Left ventricle myocardium inferior (tissue), 1 donor: Measurements from ENCODE around the gene BTRC. TPM values are rescaled to one million over a fixed set of nuclear protein-coding genes. Genes with fewer than 3 reads are reported as not detected.
"Not testable (repeated sequence)": the region's sequence is repeated elsewhere in the genome, so short reads cannot be mapped to it uniquely, and the experiment has no call there.

Experiments used
- DNase-seq: peaks from one replicate; pipeline ENCODE4 v3.0.0-alpha.2; 2020
- H3K27ac ChIP-seq: fragments of 200-600 bp; replicated peaks from 2 replicates; pipeline ENCODE4 v1.8.0; 2021
- H3K27me3 ChIP-seq: fragments of 200-600 bp; 2 replicates; pipeline ENCODE4 v1.8.0; 2021; ENCODE audit warnings: low read depth
- H3K36me3 ChIP-seq: fragments of 200-600 bp; 2 replicates; pipeline ENCODE4 v1.8.0; 2021
- H3K4me1 ChIP-seq: fragments of 200-600 bp; 2 replicates; pipeline ENCODE4 v1.8.0; 2021
- H3K4me3 ChIP-seq: fragments of 200-600 bp; 2 replicates; pipeline ENCODE4 v1.8.0; 2021; ENCODE audit warnings: mild to moderate bottlenecking, moderate library complexity
- H3K9me3 ChIP-seq: fragments of 200-600 bp; replicated peaks from 2 replicates; pipeline ENCODE4 v1.8.0; 2021
- CTCF ChIP-seq: fragments of 200-600 bp; IDR thresholded peaks from 2 replicates; pipeline ENCODE4 v1.8.0; 2021; ENCODE audit warnings: antibody characterized with exemption, mild to moderate bottlenecking, borderline replicate concordance
- intact Hi-C: fragments of 100-400 bp; cut with micrococcal nuclease; formaldehyde crosslinking; loops from one replicate; pipeline ENCODE4 v1.11.0; 2022
- total RNA-seq: library from RNA; stranded (reverse); fragmentation: NEBNext Ultra II Directional; extraction: Animal tissue kit (Norgen Biotek cat#: 25700); gene quantifications from one replicate; pipeline ENCODE4 v1.2.1, GENCODE V29; 2021
- donor health status: DM: no; HTN: yes; CAD: no; lungs with severe emphysema.

BTRC gene
- total RNA-seq, 1 donor from 2014 or later = 34.8 TPM

GRCh38 chr10:101363850-101364400, 10.0 kb downstream of the BTRC start:
- H3K4me3 ChIP-seq = no peak overlapping the region
- no peak for DNase-seq
- no peak for TF ChIP-seq CTCF
- peaks cover 50% of the 10 kb centered on the region for H3K4me1 ChIP-seq
- H3K27me3 ChIP-seq = no peaks in the 10 kb centered on the region
- peaks cover 6% of the 10 kb centered on the region for H3K36me3 ChIP-seq
- H3K9me3 ChIP-seq = no peaks in the 10 kb centered on the region
- H3K27ac ChIP-seq = peak overlapping the region; percentile 27
- intact Hi-C loops = no loop called here

- peak overlapping the region; percentile 27 for H3K27ac ChIP-seq
- TF ChIP-seq CTCF = no peak
- H3K36me3 ChIP-seq = peaks cover 11% of the 10 kb centered on the region
- H3K27me3 ChIP-seq = no peaks in the 10 kb centered on the region
- H3K4me1 ChIP-seq = peaks cover 45% of the 10 kb centered on the region
- no peak overlapping the region for H3K4me3 ChIP-seq
- intact Hi-C loops = no loop called here
- no peak for DNase-seq
- H3K9me3 ChIP-seq = no peaks in the 10 kb centered on the region
These were observed 10.8 kb downstream of the BTRC start for GRCh38 chr10:101364721-101365120.

- no peak for TF ChIP-seq CTCF
- H3K27me3 ChIP-seq = no peaks in the 10 kb centered on the region
- intact Hi-C loops = no loop called here
These were observed 13.8 kb downstream of the BTRC start for GRCh38 chr10:101367569-101368453.

GRCh38 chr10:101373063-101373462, 19.1 kb downstream of the BTRC start:
- H3K4me3 ChIP-seq = no peak overlapping the region
- no peaks in the 10 kb centered on the region for H3K9me3 ChIP-seq
- H3K27me3 ChIP-seq = no peaks in the 10 kb centered on the region
- H3K4me1 ChIP-seq = peaks cover 23% of the 10 kb centered on the region
- intact Hi-C loops = no loop called here
- H3K36me3 ChIP-seq = peaks cover 10% of the 10 kb centered on the region
- no peak for TF ChIP-seq CTCF
- no peak overlapping the region for H3K27ac ChIP-seq
- DNase-seq = no peak

More at GRCh38 chr10:101367569-101368453, 13.8 kb downstream of the BTRC start:
- no peak for DNase-seq
- Histone ChIP-seq H3K9me3 (no peaks in the 10 kb centered on the region), H3K4me1 (peaks cover 40% of the 10 kb centered on the region), H3K27ac (no peak overlapping the region), H3K4me3 (no peak overlapping the region), H3K36me3 (peaks cover 16% of the 10 kb centered on the region)

- H3K9me3 ChIP-seq, H3K27me3 ChIP-seq, H3K36me3 ChIP-seq, H3K4me3 ChIP-seq, DNase-seq, H3K27ac ChIP-seq, intact Hi-C loops: not testable (repeated sequence)
- H3K4me1 ChIP-seq = peaks cover 23% of the 10 kb centered on the region
These were observed 20.0 kb downstream of the BTRC start for GRCh38 chr10:101373993-101374392.

- H3K36me3 ChIP-seq = peaks cover 3% of the 10 kb centered on the region
- no peak for TF ChIP-seq CTCF
- H3K9me3 ChIP-seq = no peaks in the 10 kb centered on the region
- no peak overlapping the region for H3K4me3 ChIP-seq
- H3K4me1 ChIP-seq = peaks cover 26% of the 10 kb centered on the region
- intact Hi-C loops = no loop called here
- DNase-seq = no peak
- no peak overlapping the region for H3K27ac ChIP-seq
- no peaks in the 10 kb centered on the region for H3K27me3 ChIP-seq
These were observed 21.1 kb downstream of the BTRC start for GRCh38 chr10:101375076-101375475.
